Measurements from ENCODE around the gene CNIH1. TPM values are rescaled to one million over a fixed set of nuclear protein-coding genes. Genes with fewer than 3 reads are reported as not detected.

Gene CNIH1
- total RNA-seq, 1 donor from 2014 or later = 111 TPM

DNA sequence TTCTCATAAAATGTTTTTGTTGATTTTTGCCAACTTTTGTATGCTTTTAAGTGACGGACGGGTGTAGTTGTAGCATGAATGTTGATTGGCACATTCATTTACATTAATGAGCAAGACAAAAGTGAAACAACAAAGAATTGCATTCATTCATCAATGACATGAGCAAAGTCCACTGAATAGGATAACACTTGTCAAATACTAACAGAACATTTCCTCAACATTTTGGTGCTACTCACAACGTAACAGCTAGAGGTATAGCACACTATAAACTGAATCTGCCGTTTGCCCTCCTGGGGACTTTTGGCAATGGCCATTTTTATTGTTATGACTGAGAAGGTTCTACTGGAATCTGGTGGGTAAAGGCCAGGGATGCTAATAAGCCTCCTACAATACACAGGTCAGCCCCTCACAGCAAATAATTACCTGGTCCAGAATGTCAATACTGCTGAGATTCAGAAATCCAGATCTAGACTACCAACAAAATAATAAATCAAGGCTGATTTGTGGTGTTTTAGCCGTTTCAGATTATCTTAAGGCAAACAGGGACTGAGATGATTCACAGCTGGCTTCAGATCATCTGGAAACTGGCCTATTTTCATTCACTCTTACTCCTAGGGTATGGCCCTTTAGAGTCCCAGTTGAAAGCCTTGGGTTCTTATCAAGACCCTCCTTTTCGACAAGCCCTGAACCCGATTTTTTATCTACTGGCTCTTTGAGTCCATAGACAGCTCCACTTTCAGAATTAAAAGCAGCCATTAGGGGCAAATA is 66.9 kb downstream of the CNIH1 start:
- Mint-ChIP-seq H3K4me3 (no peak overlapping the region), H3K4me1 (ENCODE audit: unreplicated experiment) (peaks cover 5% of the 10 kb centered on the region), H3K27ac (no peak overlapping the region)

More for the DNA sequence above, 66.9 kb downstream of the CNIH1 start:
- Mint-ChIP-seq H3K9me3 (no peaks in the 10 kb centered on the region), H3K27me3 (peaks cover 3% of the 10 kb centered on the region), H3K36me3 (no peaks in the 10 kb centered on the region)
- TF ChIP-seq CTCF (conservative IDR thresholded peaks at IDR 0.05) = no peak
- no peak for DNase-seq (ENCODE audit: extremely low spot score, unreplicated experiment)

Other genes with a start within 250 kb of the CNIH1 start
- gene CDKN3, start 44.4 kb downstream of the CNIH1 start, total RNA-seq (ENCODE audit: low replicate concordance) = 10.2 and 31.0 TPM in 2 replicates
- gene GMFB, start 47.6 kb upstream of the CNIH1 start, total RNA-seq (ENCODE audit: low replicate concordance) = 43.4 and 48.8 TPM in 2 replicates
- gene CGRRF1, start 68.5 kb upstream of the CNIH1 start, total RNA-seq (ENCODE audit: low replicate concordance) = 12.1 and 16.7 TPM in 2 replicates
- 14.4 and 23.0 TPM in 2 replicates for gene SAMD4A, start 125.8 kb upstream of the CNIH1 start, total RNA-seq (ENCODE audit: low replicate concordance)